K562 (cell line): ENCODE measurements around the gene GCNT3. TPM values are rescaled to one million over a fixed set of nuclear protein-coding genes. Genes with fewer than 3 reads are reported as not detected.

Experiments
- ATAC-seq: fragments of 200-7000 bp; cut with Tn5 transposase; 3 replicates; pipeline ENCODE4 v1.9.1; 2020; ENCODE audit warnings: moderate library complexity
- BruUV-seq: library from RNA; stranded (reverse); fragments of 400-500 nt; replicated peaks from 2 replicates; lab custom pipeline; 2021; lab: Mats Ljungman, UMichigan
- CTCF ChIA-PET: fragments of 300-600 bp; formaldehyde crosslinking; extraction: SDS; loops from one replicate; lab custom pipeline; 2021; ENCODE audit warnings: low intra/inter-chr PET ratio; lab: Yijun Ruan, JAX
- POLR2A ChIA-PET: fragments of 300-600, 350-650 bp; sonication (Branson Sonifier 250); formaldehyde crosslinking; extraction: SDS; loops from one replicate; lab custom pipeline; 2021; ENCODE audit warnings: antibody characterized with exemption, inconsistent platforms; lab: Yijun Ruan, JAX
- DNase-seq, 4 experiments: peaks; one replicate each; pipeline versions ENCODE4 v3.0.0 to v3.0.0-alpha.2; 2011 to 2018; ENCODE audit warnings: low spot score in 3 of 4, mixed read lengths in 3 of 4; ENCODE audit errors: extremely low read depth in 1 of 4
- FAIRE-seq: peaks from 2 replicates; lab custom pipeline; 2011; peaks lifted over from hg19 to GRCh38; lab: Jason Lieb, UNC
- H2AFZ ChIP-seq: 2 replicates; pipeline ENCODE4 v1.6.0; 2011; ENCODE audit warnings: low read depth, low read length, control low read depth, inconsistent platforms
- H3K27ac ChIP-seq: fragments of 200-600 bp; 3 replicates; pipeline ENCODE4 v1.8.0; 2011; ENCODE audit warnings: low read depth, mild to moderate bottlenecking, control low read depth, inconsistent platforms, low read length, moderate library complexity, mixed read lengths; ENCODE audit errors: extremely low read depth
- H3K27me3 ChIP-seq, 2 experiments: fragments of 300-600 bp in 1 of 2; 2 replicates in 1 of 2; 3 replicates in 1 of 2; pipeline versions ENCODE4 v1.6.0 to v1.8.0; 2011; ENCODE audit warnings: inconsistent platforms in 2 of 2, low read length in 2 of 2, mild to moderate bottlenecking in 1 of 2, mixed read lengths in 1 of 2, moderate library complexity in 1 of 2; ENCODE audit not compliant: control insufficient read depth in 2 of 2, insufficient read depth in 2 of 2
- H3K36me3 ChIP-seq: fragments of 300-600 bp; 3 replicates; pipeline ENCODE4 v1.8.0; 2011; ENCODE audit warnings: mild to moderate bottlenecking, low read length, inconsistent platforms; ENCODE audit not compliant: control insufficient read depth, insufficient read depth
- H3K4me1 ChIP-seq, 2 experiments: fragments of 200-600 bp in 1 of 2; replicated peaks in 1 of 2; 2 replicates in 1 of 2; 3 replicates in 1 of 2; pipeline versions ENCODE4 v1.5.1 to v1.8.0; 2011; ENCODE audit warnings: inconsistent platforms in 2 of 2, low read length in 2 of 2, mild to moderate bottlenecking in 1 of 2, mixed read lengths in 1 of 2, moderate library complexity in 1 of 2; ENCODE audit not compliant: control insufficient read depth in 2 of 2, insufficient read depth in 2 of 2
- H3K4me2 ChIP-seq: 2 replicates; pipeline ENCODE4 v1.6.1; 2011; ENCODE audit warnings: low read length, control low read depth, inconsistent platforms, mixed read lengths; ENCODE audit not compliant: insufficient read depth
- H3K4me3 ChIP-seq: fragments of 200-600 bp; sonication (generic), shearing (Covaris generic); 2 replicates; pipeline ENCODE4 v1.5.1; 2016; ENCODE audit warnings: control low read depth, inconsistent platforms
- H3K79me2 ChIP-seq: fragments of 200-600 bp; 3 replicates; pipeline ENCODE4 v1.8.0; 2011; ENCODE audit warnings: low read length, inconsistent platforms; ENCODE audit not compliant: control insufficient read depth, insufficient read depth
- H3K9ac ChIP-seq, 2 experiments: 2 replicates each; pipeline versions ENCODE4 v1.6.0 to v1.6.1; 2011; ENCODE audit warnings: low read depth in 2 of 2, low read length in 2 of 2, control low read depth in 1 of 2, inconsistent platforms in 1 of 2, mild to moderate bottlenecking in 1 of 2, mixed read lengths in 1 of 2; ENCODE audit not compliant: insufficient read depth in 1 of 2
- H3K9me1 ChIP-seq: one replicate; pipeline ENCODE4 v1.6.0; 2011; ENCODE audit warnings: inconsistent platforms, mild to moderate bottlenecking, low read length, moderate library complexity; ENCODE audit not compliant: control insufficient read depth, insufficient read depth
- H3K9me3 ChIP-seq: replicated peaks from 2 replicates; pipeline ENCODE4 v1.5.1; 2011; ENCODE audit warnings: low read depth, low read length, inconsistent platforms; ENCODE audit not compliant: control insufficient read depth, insufficient read depth
- H4K20me1 ChIP-seq: replicated peaks from 2 replicates; pipeline ENCODE4 v1.6.1; 2011; ENCODE audit warnings: low read length, inconsistent platforms, mixed read lengths; ENCODE audit not compliant: control insufficient read depth, insufficient read depth
- BMI1 ChIP-seq: fragments of 150-350 bp; IDR thresholded peaks from 2 replicates; pipeline ENCODE4 v1.6.1; 2014; ENCODE audit warnings: low read length
- HNRNPUL1 ChIP-seq: fragments of 200-400 bp; formaldehyde crosslinking; IDR thresholded peaks from 2 replicates; pipeline ENCODE4 v1.6.1; 2017; ENCODE audit warnings: low read length
- MYNN ChIP-seq, 2 experiments: sonication (generic); formaldehyde crosslinking in 1 of 2; IDR thresholded peaks; 2 replicates each; pipeline versions ENCODE4 v1.5.0 to v1.6.1; 2016 to 2020; ENCODE audit warnings: antibody characterized with exemption in 1 of 2, missing genetic modification reagents in 1 of 2
- NR2C1 ChIP-seq, 2 experiments: fragments of 450-650 bp; IDR thresholded peaks; 2 replicates each; pipeline ENCODE4 v1.6.1; 2017; ENCODE audit warnings: mild to moderate bottlenecking in 2 of 2, antibody characterized with exemption in 1 of 2, inconsistent platforms in 1 of 2, missing compliant biosample characterization in 1 of 2, missing genetic modification characterization in 1 of 2
- ZNF3 ChIP-seq: fragments of 250-450 bp; sonication (Bioruptor Pico); IDR thresholded peaks from 2 replicates; pipeline ENCODE4 v1.5.0; 2021; ENCODE audit warnings: mild to moderate bottlenecking, moderate library complexity
- ZNF561 ChIP-seq: fragments of 450-650 bp; formaldehyde crosslinking; conservative IDR thresholded peaks from 2 replicates; pipeline ENCODE4 v1.4.0; 2020; ENCODE audit warnings: mild to moderate bottlenecking, moderate library complexity
- WGBS: fragments of 100-300 bp; shearing (Covaris generic); methylation state at CpG from one replicate; pipeline ENCODE4 v1.1.6; 2016; ENCODE audit warnings: low coverage, mixed read lengths; ENCODE audit not compliant: insufficient coverage; ENCODE audit errors: missing lambda C conversion rate; 5-methylcytosine and 5-hydroxymethylcytosine counted together
- in situ Hi-C: fragments of 300-500 bp; cut with MboI; formaldehyde crosslinking; loops from 4 replicates; pipeline ENCODE4 v1.15.0; 2018; ENCODE audit warnings: inconsistent platforms, mixed read lengths
- intact Hi-C: fragments of 100-400 bp; cut with micrococcal nuclease; formaldehyde crosslinking; loops from 2 replicates; pipeline ENCODE4 v1.14.2; 2022
- polyA plus RNA-seq, 8 experiments: library from polyadenylated mRNA; depleted of rRNA in 4 of 8; stranded (reverse) in 5 of 8; unstranded in 3 of 8; fragments of >200 nt; fragmentation: Nextera tagmentation in 2 of 8; fragmentation: Illumina TruSeq in 1 of 8; extraction: Ambion mirVana in 2 of 8; extraction: Trizol in 1 of 8; gene quantifications; 2 replicates each; pipeline versions ENCODE4 v1.2.1 to v1.2.3, GENCODE V29; 2011 to 2014; ENCODE audit warnings: inconsistent platforms in 1 of 8, missing spikeins in 1 of 8
- total RNA-seq, 7 experiments: library from RNA; depleted of rRNA in 6 of 7; stranded (reverse); fragments of >200 nt in 6 of 7; fragmentation: Illumina TruSeq in 2 of 7; extraction: Trizol in 2 of 7; gene quantifications; 2 replicates each; pipeline versions ENCODE4 v1.2.1 to v1.2.3, GENCODE V29; 2011 to 2021; ENCODE audit warnings: low replicate concordance in 1 of 7
- TF ChIP-seq, protein P1 (sequence below): sonication (generic); formaldehyde crosslinking; IDR thresholded peaks from 2 replicates; pipeline ENCODE4 v1.8.0; 2022; ENCODE audit warnings: mild to moderate bottlenecking, missing genetic modification reagents

The GCNT3 gene
- total and polyA plus RNA-seq, 9 of the 15 experiments (the other 6 are each of a cell fraction or from before 2014, with no cell fraction given): 0.07 to 0.35 (median 0.11) TPM; not detected in 4

DNA sequence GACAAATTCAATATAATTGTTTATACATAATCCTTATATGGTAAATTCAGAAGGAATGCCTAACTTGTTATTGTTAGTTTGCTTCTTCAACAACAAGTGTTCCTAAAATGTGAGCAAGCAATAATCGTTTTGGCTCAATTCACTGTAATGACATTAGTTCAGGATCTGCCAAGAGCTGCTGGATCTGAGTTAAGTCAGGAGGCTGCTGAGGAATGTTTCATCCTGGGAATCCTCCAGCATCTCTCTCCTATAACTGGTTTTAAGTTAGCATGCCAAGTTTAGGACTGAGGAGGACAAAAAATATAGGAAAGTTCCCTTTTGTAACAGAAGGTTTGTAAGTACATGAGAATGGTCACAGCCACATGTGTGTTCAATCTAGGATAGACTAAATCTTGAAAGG is 50.7 kb downstream of the GCNT3 start:
- no peaks in the 10 kb centered on the region for H4K20me1 ChIP-seq
- H3K36me3 ChIP-seq: peaks cover 60% of the 10 kb centered on the region
- no peaks in the 10 kb centered on the region for H3K27me3 ChIP-seq
- H3K27ac ChIP-seq: no peak overlapping the region
- POLR2A ChIA-PET: interaction anchor here (0.5 to 1.0 kb wide), 2 partner anchors 10 to 90 kb away, joined by 3 read pairs; no protein-coding TSS in a partner anchor
- no peak overlapping the region for H3K4me2 ChIP-seq
- 62% methylated on average over 1 of the region's 1 CpG for WGBS
- no TSS peak for BruUV-seq
- FAIRE-seq: peak; percentile 29
- no peak overlapping the region for H2AFZ ChIP-seq
- DNase-seq: no peak
- peaks cover under 1% of the 10 kb centered on the region; the same call in 2 of the 3 replicates for H3K79me2 ChIP-seq
- H3K9me1 ChIP-seq: no peaks in the 10 kb centered on the region
- in situ Hi-C loops: no loop called here
- CTCF ChIA-PET: no interaction called here
- intact Hi-C loops: no loop called here
- TF ChIP-seq ZNF561: no peak
- no peak for TF ChIP-seq HNRNPUL1
- TF ChIP-seq NR2C1 (IDR thresholded peaks at IDR 0.05): no peak
- TF ChIP-seq NR2C1 (tag; IDR thresholded peaks at IDR 0.05): no peak
- no peak for TF ChIP-seq ZNF3 (CRISPR knock-in tag)
- TF ChIP-seq BMI1: no peak
- TF ChIP-seq, protein P1, sequence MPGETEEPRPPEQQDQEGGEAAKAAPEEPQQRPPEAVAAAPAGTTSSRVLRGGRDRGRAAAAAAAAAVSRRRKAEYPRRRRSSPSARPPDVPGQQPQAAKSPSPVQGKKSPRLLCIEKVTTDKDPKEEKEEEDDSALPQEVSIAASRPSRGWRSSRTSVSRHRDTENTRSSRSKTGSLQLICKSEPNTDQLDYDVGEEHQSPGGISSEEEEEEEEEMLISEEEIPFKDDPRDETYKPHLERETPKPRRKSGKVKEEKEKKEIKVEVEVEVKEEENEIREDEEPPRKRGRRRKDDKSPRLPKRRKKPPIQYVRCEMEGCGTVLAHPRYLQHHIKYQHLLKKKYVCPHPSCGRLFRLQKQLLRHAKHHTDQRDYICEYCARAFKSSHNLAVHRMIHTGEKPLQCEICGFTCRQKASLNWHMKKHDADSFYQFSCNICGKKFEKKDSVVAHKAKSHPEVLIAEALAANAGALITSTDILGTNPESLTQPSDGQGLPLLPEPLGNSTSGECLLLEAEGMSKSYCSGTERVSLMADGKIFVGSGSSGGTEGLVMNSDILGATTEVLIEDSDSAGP (CRISPR knock-in tag): no peak
- TF ChIP-seq MYNN (IDR thresholded peaks at IDR 0.05): no peak
- TF ChIP-seq MYNN (CRISPR knock-in tag; IDR thresholded peaks at IDR 0.05): no peak
- ATAC-seq: no peak
- H3K9ac ChIP-seq: no peak overlapping the region
- H3K9me3 ChIP-seq: no peaks in the 10 kb centered on the region
- peaks cover 0 to 6% of the 10 kb centered on the region in 2 experiments; a peak in 1 of 5 replicates for H3K4me1 ChIP-seq
- no peak overlapping the region for H3K4me3 ChIP-seq
